Memory B cell (primary cell): Measurements from ENCODE around the gene ADGRG1.

Experiments
- ATAC-seq: fragments of 150-1000 bp; cut with Tn5 transposase; 2 replicates; pipeline ENCODE4 v1.10.0; 2021; ENCODE audit warnings: low read depth, mild to moderate bottlenecking, moderate library complexity
- DNase-seq, 2 donors: peaks; one replicate each; pipeline ENCODE4 v3.0.0; 2022; ENCODE audit warnings: low spot score in 2 of 2
- H3K27ac Mint-ChIP-seq: one replicate; pipeline ENCODE4 v1.8.0; 2022; ENCODE audit warnings: mild to moderate bottlenecking, moderate library complexity, mixed read lengths
- H3K27me3 Mint-ChIP-seq: one replicate; pipeline ENCODE4 v1.8.0; 2022; ENCODE audit warnings: mixed read lengths
- H3K36me3 Mint-ChIP-seq: one replicate; pipeline ENCODE4 v1.8.0; 2022; ENCODE audit warnings: mild to moderate bottlenecking, mixed read lengths
- H3K4me1 Mint-ChIP-seq: one replicate; pipeline ENCODE4 v1.8.0; 2022; ENCODE audit warnings: mixed read lengths
- H3K4me3 Mint-ChIP-seq: one replicate; pipeline ENCODE4 v1.8.0; 2022; ENCODE audit warnings: mild to moderate bottlenecking, moderate library complexity, mixed read lengths
- H3K9me3 Mint-ChIP-seq: one replicate; pipeline ENCODE4 v1.8.0; 2022; ENCODE audit warnings: mixed read lengths

The ADGRG1 gene

DNA sequence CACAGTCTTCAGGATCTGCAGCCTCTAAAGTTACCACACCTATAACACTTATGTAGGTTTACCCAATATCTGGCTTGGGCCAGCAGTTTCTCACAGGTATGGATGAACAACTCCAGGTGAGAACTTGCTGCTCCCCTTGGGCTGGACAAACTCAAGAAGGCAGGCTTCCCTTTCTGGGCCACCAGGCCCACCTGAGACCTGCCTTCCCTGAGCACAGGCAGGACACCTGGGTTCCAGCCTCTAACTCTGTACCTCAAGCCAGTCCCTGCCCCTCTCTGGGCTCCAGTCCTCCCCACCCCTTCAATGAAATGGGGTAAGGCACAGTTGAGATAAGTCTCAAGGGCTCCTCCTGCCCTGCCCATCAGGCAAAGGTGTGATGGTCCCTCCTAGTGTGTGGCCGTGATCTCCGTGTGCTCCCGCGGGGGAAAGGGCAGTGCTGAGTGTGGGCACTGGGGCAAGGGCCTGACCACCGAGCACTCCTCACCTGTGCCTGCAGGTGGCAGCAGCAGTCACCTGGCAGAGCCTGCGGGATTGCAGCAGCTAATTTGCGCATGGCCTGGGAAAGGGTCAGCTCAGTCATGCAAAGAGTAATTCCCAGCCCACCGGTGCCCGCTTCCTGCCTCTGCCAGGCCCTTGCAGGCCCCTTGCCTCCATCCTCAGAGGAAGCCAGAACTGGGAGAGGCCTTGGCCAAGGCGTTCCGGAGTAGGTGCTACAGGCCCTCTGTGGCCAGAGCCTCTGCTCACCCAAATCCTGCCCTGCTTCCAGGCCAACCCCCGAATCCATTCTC lies 28.2 kb upstream of the ADGRG1 start:
- no peak overlapping the region for H3K4me3 Mint-ChIP-seq
- H3K36me3 Mint-ChIP-seq: peaks cover 4% of the 10 kb centered on the region
- DNase-seq (peak in 1 of 2 donors; percentile 25), ATAC-seq (peak; percentile 62)
- peaks cover 7% of the 10 kb centered on the region for H3K9me3 Mint-ChIP-seq
- peaks cover 7% of the 10 kb centered on the region for H3K4me1 Mint-ChIP-seq
- no peak overlapping the region for H3K27ac Mint-ChIP-seq
- peaks cover 7% of the 10 kb centered on the region for H3K27me3 Mint-ChIP-seq

DNA sequence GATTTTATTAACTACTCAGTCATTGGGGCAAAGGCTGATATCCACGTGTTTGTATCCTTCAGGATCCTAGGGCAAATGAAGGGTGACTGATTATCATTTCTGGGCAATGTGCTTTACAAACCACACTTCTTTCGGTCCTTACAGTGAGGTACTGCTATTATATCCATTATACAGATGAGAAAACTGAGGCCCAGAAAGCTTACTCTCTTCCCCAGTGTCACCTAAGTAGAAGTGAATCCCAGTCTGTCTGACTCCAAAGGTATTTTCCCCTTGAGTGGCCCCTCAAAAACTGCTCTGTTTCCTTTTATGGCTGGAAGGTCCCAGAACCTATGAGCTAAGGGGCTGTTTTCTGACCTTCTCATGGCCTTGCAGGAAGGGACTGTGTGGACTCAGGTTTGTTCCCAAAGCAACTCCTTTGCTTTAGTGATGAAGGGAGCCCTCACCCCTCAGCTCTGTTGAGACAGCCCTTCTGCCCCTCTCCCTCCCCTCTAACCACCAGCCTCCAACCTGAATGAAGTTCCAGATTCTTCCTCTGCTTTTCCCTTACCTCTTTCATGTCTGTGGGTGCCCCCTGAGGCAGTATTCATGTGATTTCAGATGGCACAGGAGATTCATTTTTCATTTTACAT lies 27.4 kb upstream of the ADGRG1 start:
- H3K4me1 Mint-ChIP-seq: peaks cover 7% of the 10 kb centered on the region
- no peak overlapping the region for H3K4me3 Mint-ChIP-seq
- DNase-seq: no peak
- peaks cover 2% of the 10 kb centered on the region for H3K36me3 Mint-ChIP-seq
- ATAC-seq: no peak
- peaks cover 7% of the 10 kb centered on the region for H3K27me3 Mint-ChIP-seq
- no peak overlapping the region for H3K27ac Mint-ChIP-seq
- H3K9me3 Mint-ChIP-seq: peaks cover 4% of the 10 kb centered on the region

GRCh38 chr16:57601801-57602478 lies 26.5 kb upstream of the ADGRG1 start:
- Mint-ChIP-seq H3K4me3 (no peak overlapping the region), H3K9me3 (peaks cover 4% of the 10 kb centered on the region), H3K36me3 (peaks cover 2% of the 10 kb centered on the region), H3K4me1 (peaks cover 7% of the 10 kb centered on the region), H3K27ac (no peak overlapping the region), H3K27me3 (peaks cover 7% of the 10 kb centered on the region)
- DNase-seq: no peak
- peak; percentile 52 for ATAC-seq

GRCh38 chr16:57603115-57604024 lies 25.1 kb upstream of the ADGRG1 start:
- peaks cover under 1% of the 10 kb centered on the region for H3K9me3 Mint-ChIP-seq
- H3K27ac Mint-ChIP-seq: no peak overlapping the region
- ATAC-seq (no peak), DNase-seq (no peak)
- no peaks in the 10 kb centered on the region for H3K36me3 Mint-ChIP-seq
- peaks cover 7% of the 10 kb centered on the region for H3K4me1 Mint-ChIP-seq
- H3K4me3 Mint-ChIP-seq: no peak overlapping the region
- peaks cover 6% of the 10 kb centered on the region for H3K27me3 Mint-ChIP-seq

DNA sequence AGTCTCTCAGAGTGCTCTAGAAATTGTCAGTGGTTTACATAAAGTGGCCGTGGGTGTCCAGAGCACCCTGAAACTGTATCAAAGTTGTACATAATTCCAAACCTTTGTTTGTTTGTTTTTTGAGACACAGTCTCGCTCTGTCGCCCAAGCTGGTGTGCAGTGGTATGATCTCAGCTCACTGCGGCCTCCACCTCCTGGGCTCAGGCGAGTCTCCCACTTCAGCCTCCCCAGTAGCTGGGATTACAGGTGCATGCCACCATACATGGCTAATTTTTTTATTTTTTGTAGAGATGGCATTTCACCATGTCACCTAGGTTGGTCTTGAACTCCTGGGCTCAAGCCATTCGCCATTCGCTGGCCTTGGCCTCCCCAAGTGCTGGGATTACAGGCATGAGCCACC lies 24.3 kb upstream of the ADGRG1 start:
- no peak for ATAC-seq

GRCh38 chr16:57606147-57606846 lies 22.1 kb upstream of the ADGRG1 start:
- no peak overlapping the region for H3K4me3 Mint-ChIP-seq
- no peak overlapping the region for H3K27ac Mint-ChIP-seq
- no peaks in the 10 kb centered on the region for H3K9me3 Mint-ChIP-seq
- H3K36me3 Mint-ChIP-seq: no peaks in the 10 kb centered on the region
- ATAC-seq (no peak), DNase-seq (no peak)
- H3K27me3 Mint-ChIP-seq: peaks cover 7% of the 10 kb centered on the region
- H3K4me1 Mint-ChIP-seq: peaks cover 15% of the 10 kb centered on the region

More for the DNA sequence above, 24.3 kb upstream of the ADGRG1 start:
- Mint-ChIP-seq H3K9me3 (no peaks in the 10 kb centered on the region), H3K27ac (no peak overlapping the region), H3K4me3 (no peak overlapping the region), H3K4me1 (peaks cover 7% of the 10 kb centered on the region), H3K36me3 (no peaks in the 10 kb centered on the region), H3K27me3 (peaks cover 6% of the 10 kb centered on the region)
- no peak for DNase-seq

DNA sequence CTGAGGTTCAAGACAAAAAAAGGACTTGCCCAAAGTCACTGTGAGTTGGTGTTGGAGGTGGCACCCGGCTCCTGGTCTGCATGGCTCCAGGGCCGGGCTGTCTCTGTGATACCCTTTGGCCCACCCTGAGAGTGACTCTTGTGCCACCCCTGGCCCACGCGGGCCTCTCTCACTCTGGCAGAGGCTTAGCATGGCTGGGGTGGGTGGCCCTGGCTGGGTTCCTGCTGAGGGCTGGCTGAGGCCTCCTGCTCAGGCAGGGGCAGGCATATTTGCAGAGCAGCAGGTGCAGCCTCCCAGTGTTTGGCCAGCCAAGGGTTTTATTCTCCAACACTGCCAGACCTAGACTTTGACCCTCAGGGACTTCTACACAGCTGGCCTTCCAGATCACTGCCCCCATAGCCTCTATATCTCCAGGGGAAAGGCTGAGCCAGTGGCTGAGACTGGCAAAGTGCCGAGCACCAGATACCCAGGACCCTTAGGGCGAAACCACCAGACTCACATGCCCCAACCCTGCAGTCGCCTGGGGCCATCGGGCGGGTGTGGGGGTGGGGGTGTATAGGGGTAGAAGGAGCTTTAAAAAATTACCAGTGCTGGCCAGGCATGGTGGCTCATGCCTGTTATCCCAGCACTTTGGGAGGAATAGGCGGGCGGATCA lies 21.5 kb upstream of the ADGRG1 start:
- no peak overlapping the region for H3K4me3 Mint-ChIP-seq
- H3K4me1 Mint-ChIP-seq: peaks cover 12% of the 10 kb centered on the region
- H3K27ac Mint-ChIP-seq: no peak overlapping the region
- DNase-seq (no peak), ATAC-seq (no peak)
- peaks cover 7% of the 10 kb centered on the region for H3K27me3 Mint-ChIP-seq
- no peaks in the 10 kb centered on the region for H3K9me3 Mint-ChIP-seq
- H3K36me3 Mint-ChIP-seq: no peaks in the 10 kb centered on the region

DNA sequence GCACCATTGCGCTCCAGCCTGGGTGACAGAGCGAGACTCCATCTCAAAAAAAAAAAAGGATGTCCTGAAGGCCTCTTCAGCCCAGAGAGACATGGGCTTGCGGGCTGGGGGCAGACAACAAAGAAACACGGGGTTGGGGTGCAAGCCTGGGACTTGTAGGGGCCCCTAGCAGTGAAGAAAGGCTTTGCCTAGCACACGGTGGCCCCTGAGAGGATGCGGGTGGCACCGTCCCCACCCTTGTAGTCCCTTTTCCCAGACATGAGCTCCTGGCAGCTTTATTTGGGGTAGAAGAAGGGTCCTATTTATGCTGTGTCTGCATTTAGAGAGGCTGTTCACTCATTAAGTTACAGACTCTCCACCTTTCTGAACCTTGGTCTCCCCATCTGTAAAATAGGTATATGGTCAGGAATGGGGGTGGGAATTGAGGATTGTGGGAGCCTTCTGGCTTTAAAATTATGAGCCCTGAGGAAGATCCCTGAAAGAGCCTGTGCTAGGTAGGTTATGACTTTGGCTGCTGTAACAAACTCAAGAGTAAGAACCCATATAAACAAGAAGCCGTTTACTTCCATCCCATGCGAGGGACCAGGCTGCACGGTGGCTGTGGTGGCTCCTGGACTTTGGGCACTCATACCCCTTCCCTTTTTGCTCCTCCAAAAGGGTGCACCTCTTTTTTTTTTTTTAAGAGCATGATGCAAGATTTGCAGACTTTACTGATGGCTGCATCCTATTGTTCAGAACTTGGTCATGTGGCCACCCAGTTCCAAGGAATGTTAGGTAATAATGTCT lies 20.6 kb upstream of the ADGRG1 start:
- Mint-ChIP-seq H3K36me3 (no peaks in the 10 kb centered on the region), H3K9me3 (no peaks in the 10 kb centered on the region), H3K27ac (no peak overlapping the region), H3K4me1 (peaks cover 9% of the 10 kb centered on the region), H3K27me3 (peaks cover 7% of the 10 kb centered on the region), H3K4me3 (no peak overlapping the region)
- ATAC-seq: no peak
- no peak for DNase-seq

DNA sequence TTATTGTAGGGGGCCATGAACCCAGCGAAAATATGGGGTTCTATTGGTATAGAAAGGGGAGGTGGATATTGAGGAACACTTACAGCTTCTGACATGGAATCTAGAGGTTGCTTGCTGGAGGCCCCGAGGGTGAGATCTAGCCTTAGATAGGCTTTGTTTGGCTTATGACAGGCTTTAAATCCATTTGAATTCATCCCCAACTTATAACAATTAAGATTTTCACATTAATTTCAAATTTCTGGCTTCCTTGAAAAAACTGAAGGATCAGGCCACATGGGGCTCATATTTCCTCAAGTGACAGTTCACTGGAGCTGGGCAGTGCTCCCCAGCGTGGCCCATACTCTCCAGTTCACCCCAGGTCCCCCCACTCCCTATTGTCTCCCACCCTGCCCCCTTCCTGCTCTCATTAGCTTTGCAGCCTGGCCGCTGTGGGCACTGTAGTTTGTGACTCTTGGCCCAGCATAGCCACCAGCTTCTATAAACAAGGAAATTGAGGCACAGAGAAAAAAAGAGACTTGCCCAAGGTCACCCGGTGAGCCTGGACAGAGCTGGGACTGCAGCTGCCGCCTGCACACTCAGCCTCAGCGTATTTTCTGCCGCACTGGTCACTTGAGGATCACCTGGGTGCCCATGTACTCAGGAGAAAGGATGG lies 19.8 kb upstream of the ADGRG1 start:
- Mint-ChIP-seq H3K9me3 (no peaks in the 10 kb centered on the region), H3K27me3 (peaks cover 3% of the 10 kb centered on the region), H3K27ac (no peak overlapping the region), H3K36me3 (no peaks in the 10 kb centered on the region), H3K4me3 (no peak overlapping the region), H3K4me1 (peaks cover 9% of the 10 kb centered on the region)
- ATAC-seq (no peak), DNase-seq (no peak)

DNA sequence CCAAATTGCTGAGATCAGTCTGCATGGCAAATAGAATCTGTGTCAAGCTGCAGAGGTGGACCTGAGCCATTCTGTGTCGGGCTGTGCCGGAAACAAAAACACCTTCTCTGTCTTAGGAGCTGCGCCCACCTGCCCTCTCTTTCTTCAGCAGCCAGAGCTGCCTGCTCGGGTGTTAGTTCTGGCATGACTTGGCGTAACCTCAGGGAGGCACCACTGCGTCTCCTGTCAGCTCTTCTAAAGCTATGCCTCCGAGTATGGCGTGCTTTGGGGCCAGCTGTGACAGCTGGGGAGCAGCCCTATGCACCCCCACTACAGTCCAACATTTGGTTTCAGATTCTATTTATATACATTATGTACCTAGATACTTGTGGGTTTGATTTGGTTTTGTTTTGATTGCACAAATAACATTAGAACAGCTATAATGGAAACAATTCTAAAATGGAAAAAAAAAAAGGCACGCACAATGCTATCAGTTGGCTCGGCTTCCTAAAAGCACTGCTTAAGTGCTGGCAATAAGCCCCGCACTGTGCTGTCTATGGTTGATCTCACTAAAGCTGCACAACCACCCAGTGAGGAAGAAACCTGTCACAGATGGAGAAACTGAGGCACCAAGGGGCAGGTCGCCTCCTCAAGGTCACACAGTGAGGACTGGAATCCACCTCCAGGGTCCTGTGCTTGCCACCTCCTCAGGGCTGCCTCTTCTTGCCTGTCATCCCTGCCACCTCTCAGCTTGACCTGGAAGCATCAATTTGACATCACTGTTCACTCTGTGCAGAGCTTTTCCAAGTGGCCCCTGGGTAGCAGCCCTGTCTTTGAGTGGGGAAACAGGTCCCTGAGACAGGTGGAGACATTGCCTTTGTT lies 18.7 kb upstream of the ADGRG1 start:
- H3K36me3 Mint-ChIP-seq: no peaks in the 10 kb centered on the region
- H3K27me3 Mint-ChIP-seq: peaks cover 3% of the 10 kb centered on the region
- peak; percentile 96 for ATAC-seq
- H3K4me1 Mint-ChIP-seq: peaks cover 9% of the 10 kb centered on the region
- peak in 1 of 2 donors; percentile 31 for DNase-seq
- H3K27ac Mint-ChIP-seq: peak overlapping the region; percentile 41
- H3K4me3 Mint-ChIP-seq: peak overlapping the region; percentile 78
- H3K9me3 Mint-ChIP-seq: no peaks in the 10 kb centered on the region

DNA sequence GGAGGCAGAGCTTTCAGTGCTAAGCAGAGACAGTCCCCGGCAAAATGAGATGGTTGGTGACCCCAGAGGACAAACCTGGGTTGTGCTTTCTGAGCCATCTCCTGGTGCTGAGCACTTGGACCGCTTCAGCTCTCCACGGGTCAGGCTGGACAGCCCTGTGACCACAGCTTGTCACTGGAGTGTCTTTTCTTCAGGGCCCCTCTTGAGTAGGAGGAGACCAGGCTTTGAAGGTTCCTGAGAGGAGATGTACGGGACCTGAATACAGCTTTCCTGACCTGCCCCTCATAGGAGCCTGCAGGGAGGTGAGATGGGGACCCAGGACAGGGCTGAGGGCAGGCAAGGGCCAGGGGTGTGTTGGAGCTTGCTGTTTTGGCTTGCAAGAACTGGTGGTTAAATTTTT lies 17.8 kb upstream of the ADGRG1 start:
- DNase-seq (no peak), ATAC-seq (no peak)
- Mint-ChIP-seq H3K36me3 (no peaks in the 10 kb centered on the region), H3K4me3 (no peak overlapping the region), H3K27ac (no peak overlapping the region), H3K4me1 (peaks cover 9% of the 10 kb centered on the region), H3K27me3 (peaks cover 3% of the 10 kb centered on the region), H3K9me3 (no peaks in the 10 kb centered on the region)
